Measurements from ENCODE around the gene MYH14.
"Not testable (repeated sequence)": the region's sequence is repeated elsewhere in the genome, so short reads cannot be mapped to it uniquely, and the experiment has no call there.

DNA sequence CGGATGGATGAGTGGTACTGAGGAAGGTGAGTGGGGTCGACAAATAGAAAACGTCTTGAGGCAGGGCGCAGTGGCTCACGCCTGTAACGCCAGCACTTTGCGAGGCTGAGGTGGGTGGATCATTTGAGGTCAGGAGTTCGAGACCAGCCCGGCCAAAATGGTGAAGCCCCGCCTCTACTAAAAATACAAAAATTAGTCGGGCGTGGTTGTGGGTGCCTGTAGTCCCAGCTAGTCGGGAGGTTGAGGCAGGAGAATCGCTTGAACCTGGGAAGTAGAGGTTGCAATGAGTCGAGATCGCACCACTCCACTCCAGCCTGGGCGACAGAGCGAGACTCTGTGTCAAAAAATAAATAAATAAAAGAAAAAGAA lies 126.5 kb downstream of the MYH14 start:
- not testable (repeated sequence) for TF ChIP-seq CTCF (IDR thresholded peaks at IDR 0.05; ENCODE audit: low read depth, low read length, poor library complexity, severe bottlenecking); EZH2phosphoT487 (IDR thresholded peaks at IDR 0.05; ENCODE audit: borderline replicate concordance, low read length)

All from DOHH2 (cell line).